Lower leg skin (tissue), 4 donors: ENCODE measurements around the gene MRO. TPM values are rescaled to one million over a fixed set of nuclear protein-coding genes. Genes with fewer than 3 reads are reported as not detected.

Experiments
- DNase-seq, 2 donors: peaks; one replicate each; pipeline ENCODE4 v3.0.0-alpha.2; 2019; ENCODE audit warnings: low spot score in 2 of 2
- H3K4me3 ChIP-seq: fragments of 200-600 bp; sonication (generic); 2 replicates; pipeline ENCODE4 v1.5.1; 2017; ENCODE audit warnings: mild to moderate bottlenecking, low read depth; ENCODE audit not compliant: poor library complexity, severe bottlenecking
- POLR2A ChIP-seq, 2 donors: fragments of 450-650 bp; IDR thresholded peaks; one replicate each; pipeline ENCODE4 v1.6.1; 2016 to 2017; ENCODE audit warnings: antibody characterized with exemption in 2 of 2, mild to moderate bottlenecking in 1 of 2, moderate library complexity in 1 of 2
- WGBS, 2 donors: methylation state at CpG; one replicate each; pipeline ENCODE4 v1.1.5; 2018; 5-methylcytosine and 5-hydroxymethylcytosine counted together
- intact Hi-C: fragments of 100-400 bp; cut with DNase I; formaldehyde crosslinking; loops from one replicate; pipeline ENCODE4 v1.15.0; 2023; ENCODE audit warnings: low total_unique reads
- total RNA-seq, 4 donors: library from RNA; depleted of rRNA; stranded (reverse); fragments of >200 nt; gene quantifications; one replicate each; pipeline ENCODE4 v1.1.0, GENCODE V29; 2016
- TF ChIP-seq, protein P1 (sequence below), 3 donors: fragments of 450-650 bp; IDR thresholded peaks; one replicate each; pipeline ENCODE4 v1.5.1; 2016; ENCODE audit warnings: antibody characterized with exemption in 3 of 3, mild to moderate bottlenecking in 3 of 3, moderate library complexity in 2 of 3

The MRO gene
- total RNA-seq, 4 donors from 2014 or later = 0.10 TPM; not detected in 3

DNA sequence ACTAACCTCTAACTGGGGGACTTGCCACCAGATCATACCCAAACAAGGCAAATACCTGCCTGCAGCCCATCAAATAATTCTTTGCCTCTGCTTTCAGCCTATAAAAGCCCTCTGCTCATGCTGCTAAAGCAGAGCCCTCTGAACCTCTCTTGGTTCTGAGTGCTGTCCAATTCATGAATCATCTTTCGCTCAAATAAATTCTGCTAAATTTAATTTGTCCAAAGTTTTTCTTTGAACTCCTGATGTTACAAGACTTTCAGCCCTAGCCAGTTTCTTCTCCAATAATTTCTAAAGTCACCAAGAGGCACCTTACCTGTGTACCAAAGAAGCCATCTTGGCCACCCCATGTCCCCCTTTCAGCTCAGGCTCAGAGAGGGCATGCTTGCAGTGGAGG is 72.0 kb downstream of the MRO start:
- TF ChIP-seq, protein P1, sequence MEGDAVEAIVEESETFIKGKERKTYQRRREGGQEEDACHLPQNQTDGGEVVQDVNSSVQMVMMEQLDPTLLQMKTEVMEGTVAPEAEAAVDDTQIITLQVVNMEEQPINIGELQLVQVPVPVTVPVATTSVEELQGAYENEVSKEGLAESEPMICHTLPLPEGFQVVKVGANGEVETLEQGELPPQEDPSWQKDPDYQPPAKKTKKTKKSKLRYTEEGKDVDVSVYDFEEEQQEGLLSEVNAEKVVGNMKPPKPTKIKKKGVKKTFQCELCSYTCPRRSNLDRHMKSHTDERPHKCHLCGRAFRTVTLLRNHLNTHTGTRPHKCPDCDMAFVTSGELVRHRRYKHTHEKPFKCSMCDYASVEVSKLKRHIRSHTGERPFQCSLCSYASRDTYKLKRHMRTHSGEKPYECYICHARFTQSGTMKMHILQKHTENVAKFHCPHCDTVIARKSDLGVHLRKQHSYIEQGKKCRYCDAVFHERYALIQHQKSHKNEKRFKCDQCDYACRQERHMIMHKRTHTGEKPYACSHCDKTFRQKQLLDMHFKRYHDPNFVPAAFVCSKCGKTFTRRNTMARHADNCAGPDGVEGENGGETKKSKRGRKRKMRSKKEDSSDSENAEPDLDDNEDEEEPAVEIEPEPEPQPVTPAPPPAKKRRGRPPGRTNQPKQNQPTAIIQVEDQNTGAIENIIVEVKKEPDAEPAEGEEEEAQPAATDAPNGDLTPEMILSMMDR (IDR thresholded peaks at IDR 0.05) = no peak
- no peak for TF ChIP-seq POLR2A (IDR thresholded peaks at IDR 0.05)
- DNase-seq = peak in 1 of 2 donors; percentile 21
- H3K4me3 ChIP-seq = no peak overlapping the region
- intact Hi-C loops = no loop called here
- WGBS, 2 donors = 43 to 60% methylated on average over 1 of the region's 1 CpG

DNA sequence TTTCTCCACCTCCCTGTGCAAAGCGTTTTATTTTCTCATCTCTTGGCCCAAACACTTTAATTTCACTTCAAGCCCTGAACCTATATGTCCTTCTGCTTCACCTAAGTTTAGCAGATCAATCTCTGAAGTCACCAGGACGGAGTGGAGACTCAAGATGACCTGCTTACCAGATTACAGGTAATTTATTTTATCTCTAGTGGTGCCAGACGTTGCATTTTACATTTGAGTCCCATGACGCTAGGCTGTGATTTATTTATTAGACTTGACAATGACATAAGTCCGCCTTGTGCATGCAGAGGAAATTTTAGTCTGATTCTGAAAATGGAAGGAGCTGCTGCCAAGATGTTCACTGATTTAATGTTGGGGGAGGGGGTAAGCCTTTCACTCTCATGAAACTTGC is 73.9 kb downstream of the MRO start:
- peak in 1 of 2 donors; percentile 8 for DNase-seq
- WGBS, 2 donors = 52 to 55% methylated on average over 5 of the region's 5 CpGs
- no peak overlapping the region for H3K4me3 ChIP-seq
- TF ChIP-seq, protein P1 (IDR thresholded peaks at IDR 0.05) = no peak
- no peak for TF ChIP-seq POLR2A (IDR thresholded peaks at IDR 0.05)
- intact Hi-C loops = no loop called here

Other genes with a start within 250 kb of the MRO start
- 10 to 100 TPM; 10.4 to 25.5 (median 21.4) TPM for gene ME2, start 59.1 kb upstream of the MRO start, total RNA-seq
- 10 to 100 TPM in 1 of 4 donors, 1 to 10 TPM in 3; 4.1 to 11.6 (median 8.3) TPM for gene ELAC1, start 148.0 kb upstream of the MRO start, total RNA-seq
- 100 to 1,000 TPM; 101 to 171 (median 128) TPM for gene SMAD4, start 210.2 kb upstream of the MRO start, total RNA-seq